Thoracic aorta (tissue), 2 donors: ENCODE data around the gene BEST1. TPM values are rescaled to one million over a fixed set of nuclear protein-coding genes. Genes with fewer than 3 reads are reported as not detected.
"Not testable (repeated sequence)": the region's sequence is repeated elsewhere in the genome, so short reads cannot be mapped to it uniquely, and the experiment has no call there.

Experiments
- ATAC-seq: fragments of 150-250 bp; one replicate; pipeline ENCODE4 v1.8.0; 2017; ENCODE audit warnings: low read depth; ENCODE audit not compliant: insufficient number of reproducible peaks, low FRiP score
- DNase-seq: peaks from one replicate; pipeline ENCODE4 v3.0.0-alpha.2; 2020; ENCODE audit warnings: low spot score
- H3K27ac ChIP-seq, 2 donors: fragments of 200-600 bp; sonication (generic); 1 replicate in 1 of 2; 2 replicates in 1 of 2; pipeline ENCODE4 v1.5.1; 2016; ENCODE audit warnings: mild to moderate bottlenecking in 2 of 2, moderate library complexity in 2 of 2
- H3K27me3 ChIP-seq: fragments of 200-600 bp; sonication (generic); replicated peaks from 2 replicates; pipeline ENCODE4 v1.6.0; 2016; ENCODE audit warnings: mild to moderate bottlenecking; ENCODE audit not compliant: insufficient read depth
- H3K36me3 ChIP-seq: fragments of 200-600 bp; sonication (generic); one replicate; pipeline ENCODE4 v1.5.1; 2016
- H3K4me1 ChIP-seq, 2 donors: fragments of 200-600 bp; sonication (generic); 1 replicate in 1 of 2; 2 replicates in 1 of 2; pipeline versions ENCODE4 v1.5.1 to v1.6.0; 2016; ENCODE audit warnings: low read depth in 2 of 2, mild to moderate bottlenecking in 1 of 2; ENCODE audit not compliant: control insufficient read depth in 1 of 2
- H3K4me3 ChIP-seq: fragments of 200-600 bp; sonication (generic); 2 replicates; pipeline ENCODE4 v1.5.1; 2016; ENCODE audit warnings: mild to moderate bottlenecking
- H3K9me3 ChIP-seq: fragments of 200-600 bp; sonication (generic); 2 replicates; pipeline ENCODE4 v1.5.1; 2016
- CTCF ChIP-seq: fragments of 200-600 bp; sonication (generic); IDR thresholded peaks from one replicate; pipeline ENCODE4 v1.5.1; 2019; ENCODE audit warnings: antibody characterized with exemption
- total RNA-seq, 2 donors: library from RNA; depleted of rRNA; stranded (reverse); fragments of >200 nt; gene quantifications; one replicate each; pipeline versions ENCODE4 v1.1.0 to v1.2.3, GENCODE V29; 2016

BEST1 gene
- total RNA-seq, 2 donors from 2014 or later, result 4.7 to 8.0 TPM

- H3K36me3 ChIP-seq, result peaks cover 23% of the 10 kb centered on the region
- DNase-seq (no peak), ATAC-seq (no peak)
- no peaks in the 10 kb centered on the region for H3K27me3 ChIP-seq
- TF ChIP-seq CTCF, result no peak
- peaks cover 20 to 48% of the 10 kb centered on the region in 2 donors for H3K4me1 ChIP-seq
- H3K4me3 ChIP-seq, result no peak overlapping the region
- H3K9me3 ChIP-seq, result no peaks in the 10 kb centered on the region
- H3K27ac ChIP-seq, result peak overlapping the region; percentile 52 to 99
Observed at GRCh38 chr11:61962213-61963015, 12.3 kb downstream of the BEST1 start.

GRCh38 chr11:61963016-61963281 lies 12.8 kb downstream of the BEST1 start:
- H3K36me3 ChIP-seq, result peaks cover 23% of the 10 kb centered on the region
- TF ChIP-seq CTCF, result no peak
- no peak for DNase-seq
- H3K4me1 ChIP-seq, result peaks cover 20 to 48% of the 10 kb centered on the region in 2 donors
- ATAC-seq, result no peak
- H3K9me3 ChIP-seq, result no peaks in the 10 kb centered on the region
- H3K27ac ChIP-seq, result peak overlapping the region; percentile 52 to 99
- no peak overlapping the region for H3K4me3 ChIP-seq
- H3K27me3 ChIP-seq, result no peaks in the 10 kb centered on the region

- Histone ChIP-seq H3K36me3 (peaks cover 23% of the 10 kb centered on the region), H3K4me1 (peaks cover 20 to 52% of the 10 kb centered on the region in 2 donors), H3K27me3 (no peaks in the 10 kb centered on the region), H3K27ac (peak overlapping the region; percentile 52 to 99), H3K9me3 (no peaks in the 10 kb centered on the region), H3K4me3 (peak overlapping the region; percentile 96)
- TF ChIP-seq CTCF, result no peak
- DNase-seq (no peak), ATAC-seq (no peak)
Observed at GRCh38 chr11:61963282-61964057, 13.3 kb downstream of the BEST1 start.

GRCh38 chr11:61964058-61964665 lies 14.0 kb downstream of the BEST1 start:
- Histone ChIP-seq H3K9me3 (no peaks in the 10 kb centered on the region), H3K4me3 (peak overlapping the region; percentile 96), H3K36me3 (peaks cover 23% of the 10 kb centered on the region), H3K27me3 (no peaks in the 10 kb centered on the region), H3K4me1 (peaks cover 25 to 59% of the 10 kb centered on the region in 2 donors), H3K27ac (peak overlapping the region in 1 of 2 donors; percentile 99)
- no peak for TF ChIP-seq CTCF
- DNase-seq (no peak), ATAC-seq (no peak)

- Histone ChIP-seq H3K4me3 (peak overlapping the region; percentile 96), H3K36me3 (peaks cover 23% of the 10 kb centered on the region), H3K4me1 (peaks cover 29 to 65% of the 10 kb centered on the region in 2 donors), H3K27ac (peak overlapping the region; percentile 24 to 99)
- not testable (repeated sequence) for H3K27me3 ChIP-seq, H3K9me3 ChIP-seq, ATAC-seq, DNase-seq
Observed at GRCh38 chr11:61964666-61965271, 14.6 kb downstream of the BEST1 start.
